ENCODE results near the gene C21orf58.
A peak's percentile ranks its signal among the peaks of the same experiment; 100 is the strongest.
"Not testable (repeated sequence)": the region's sequence is repeated elsewhere in the genome, so short reads cannot be mapped to it uniquely, and the experiment has no call there.

The C21orf58 gene

DNA sequence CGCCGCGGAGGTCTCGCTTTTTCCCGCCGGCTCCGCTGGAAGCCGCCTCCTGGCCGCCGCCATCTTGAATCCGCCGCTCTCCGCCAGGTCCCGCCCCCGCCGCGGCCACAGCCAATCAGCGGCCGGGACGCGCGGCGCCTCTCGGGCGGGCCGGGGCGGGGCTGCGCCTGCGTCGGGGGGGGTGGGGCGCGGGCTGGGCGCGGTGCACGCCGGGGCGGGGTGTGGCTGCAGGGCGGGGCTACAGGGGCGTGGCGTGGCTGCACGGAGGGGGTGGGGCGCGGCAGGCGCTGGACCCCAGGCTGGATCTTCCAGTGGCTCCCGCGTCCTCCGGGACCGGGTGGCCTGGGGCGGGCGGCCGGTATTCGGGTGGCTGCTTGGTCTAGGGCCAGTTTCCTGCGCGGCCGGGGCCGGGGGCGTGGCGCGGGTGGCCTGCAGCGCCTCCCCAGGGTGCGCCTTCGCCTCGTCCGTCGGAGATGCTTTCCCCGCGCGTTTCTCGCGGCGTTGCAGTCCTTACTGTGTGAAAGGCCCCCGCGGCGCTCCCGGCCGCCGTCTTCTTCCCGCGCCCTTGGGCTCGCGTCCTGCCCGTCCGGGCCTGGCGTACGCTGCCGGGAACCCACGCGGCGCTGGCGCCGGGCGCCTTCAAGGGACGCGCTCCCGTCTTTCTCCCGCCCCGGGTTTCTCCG, 861 bp upstream of the C21orf58 start:
- DNase-seq (ENCODE audit: low read depth in 2 of 2): peak; percentile 80 to 83

DNA sequence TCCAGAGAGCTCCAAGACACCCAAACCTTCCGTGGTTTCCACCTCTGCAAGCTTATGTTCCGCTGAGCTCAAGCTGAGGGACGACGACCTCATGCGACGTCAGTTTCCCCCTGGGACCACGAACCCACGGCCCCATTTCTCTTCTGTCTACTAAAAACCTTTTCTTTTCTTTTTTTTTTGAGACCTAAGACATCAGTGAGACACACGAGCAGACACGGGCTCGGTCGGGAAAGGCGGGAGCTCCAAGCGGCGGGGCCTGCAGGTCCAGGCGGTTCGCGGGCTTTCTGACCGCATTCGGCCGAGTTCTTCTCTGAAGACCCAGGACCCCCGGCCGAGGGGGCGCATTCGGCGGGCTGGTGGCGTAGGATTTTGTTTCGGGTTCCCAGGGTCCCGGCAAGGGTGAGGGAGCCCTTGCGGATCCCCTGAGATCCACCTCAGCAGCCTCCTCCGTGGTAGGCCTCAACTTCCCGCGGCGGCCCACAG, 402 bp downstream of the C21orf58 start:
- DNase-seq (ENCODE audit: low read depth in 2 of 2): no peak

DNA sequence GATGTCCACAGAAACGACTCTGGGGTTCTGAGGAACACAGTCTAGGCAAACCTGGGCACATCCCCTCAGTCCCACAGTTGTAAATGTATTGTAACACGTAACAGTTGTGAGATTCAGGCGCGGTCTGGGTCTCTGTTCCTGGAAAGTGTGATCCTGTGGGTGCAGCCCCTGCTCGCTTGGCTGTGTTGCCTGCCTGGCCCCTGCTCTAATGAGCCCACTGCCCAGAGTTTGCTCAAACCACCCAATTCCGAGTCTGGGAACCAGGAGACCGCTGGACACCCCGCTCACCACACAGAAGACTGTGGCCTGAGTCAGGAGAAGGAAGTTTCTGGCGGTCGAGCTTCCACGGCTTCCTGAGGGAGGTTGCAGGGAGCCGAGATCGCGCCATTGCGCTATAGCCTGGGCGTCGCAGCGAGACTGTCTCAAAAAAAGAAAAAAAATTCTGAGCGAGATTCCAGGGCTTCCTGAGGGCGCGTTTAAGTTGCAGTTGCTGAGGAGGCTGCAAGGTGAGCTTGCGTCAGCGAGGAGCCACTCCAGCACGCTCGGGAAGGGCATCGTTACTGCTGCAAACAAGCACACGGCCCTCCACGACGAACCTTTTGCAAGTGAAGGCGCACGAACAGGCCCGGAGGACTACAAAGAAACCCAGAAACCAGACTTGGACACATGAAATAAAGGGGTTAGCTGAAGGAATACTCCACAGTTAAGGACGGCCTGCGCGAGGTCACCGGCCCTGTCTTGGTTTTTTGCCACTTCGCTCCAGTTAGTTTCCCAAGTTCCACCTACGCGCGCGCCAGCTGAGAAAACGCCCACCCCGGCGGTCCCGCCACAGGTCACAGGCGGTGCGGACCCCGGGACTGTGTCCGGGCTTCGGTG, 1.1 kb downstream of the C21orf58 start:
- no peak for DNase-seq (ENCODE audit: low read depth in 2 of 2)

DNA sequence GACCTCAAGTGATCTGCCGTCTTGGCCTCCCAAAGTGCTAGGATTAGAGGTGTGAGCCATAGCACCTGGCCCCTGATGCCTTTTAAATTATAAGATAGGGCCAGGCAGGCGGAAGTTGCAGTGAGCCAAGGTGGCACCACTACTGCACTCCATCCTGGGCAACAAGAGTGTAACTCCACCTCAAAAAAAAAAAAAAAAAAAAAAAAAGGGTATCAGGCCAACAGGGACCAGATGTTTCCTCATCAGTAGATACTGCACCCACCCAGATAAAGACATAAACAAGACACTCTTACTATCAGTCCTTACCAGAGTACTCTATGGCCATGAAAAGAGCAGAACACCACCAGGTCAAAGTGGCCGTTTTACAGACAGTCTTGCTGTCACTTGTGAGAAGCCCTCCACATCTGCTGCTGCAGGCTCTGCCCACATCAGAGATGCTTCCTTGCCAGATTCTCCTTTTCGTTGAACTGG, 3.3 kb downstream of the C21orf58 start:
- DNase-seq (ENCODE audit: low read depth in 2 of 2): no peak

DNA sequence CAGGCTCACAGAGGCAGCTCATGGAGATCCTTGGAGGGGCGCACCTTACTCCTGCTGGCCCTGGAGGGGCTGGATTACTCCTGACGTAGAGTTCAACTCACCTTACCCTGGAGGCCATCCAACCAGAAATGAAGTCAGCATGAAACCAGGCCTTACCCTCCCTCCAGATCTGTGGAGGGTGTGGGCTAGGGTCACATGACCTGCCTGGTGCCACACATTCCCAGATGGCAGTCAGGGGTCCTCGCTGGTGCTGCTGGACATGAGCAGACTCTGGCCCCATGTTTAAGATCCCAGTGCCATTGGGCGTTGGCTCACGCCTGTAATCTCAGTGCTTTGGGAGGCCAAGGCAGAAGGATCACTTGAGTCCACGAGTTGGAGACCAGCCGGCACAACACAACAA, 4.5 kb downstream of the C21orf58 start:
- no peak for DNase-seq (ENCODE audit: low read depth in 2 of 2)

DNA sequence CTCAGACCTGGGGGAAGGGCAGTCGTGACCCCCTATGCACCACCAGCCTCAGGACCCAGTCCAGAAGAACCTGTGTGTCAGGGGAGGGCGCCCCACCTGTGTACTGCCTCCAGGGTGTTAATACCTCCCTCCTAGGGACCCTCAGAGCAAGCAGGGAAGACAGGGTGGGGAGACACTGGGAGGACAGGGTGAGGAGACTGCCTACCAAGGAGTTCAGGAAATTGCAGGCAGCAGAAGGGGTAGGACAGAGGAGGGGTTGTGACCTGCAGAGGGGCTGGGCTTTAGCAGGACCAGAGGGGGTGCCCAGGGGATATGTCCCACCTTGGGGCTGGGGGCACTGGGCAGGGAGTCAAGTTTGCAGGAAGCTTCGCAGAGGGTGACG, 5.2 kb downstream of the C21orf58 start:
- DNase-seq (ENCODE audit: low read depth in 2 of 2): no peak

DNA sequence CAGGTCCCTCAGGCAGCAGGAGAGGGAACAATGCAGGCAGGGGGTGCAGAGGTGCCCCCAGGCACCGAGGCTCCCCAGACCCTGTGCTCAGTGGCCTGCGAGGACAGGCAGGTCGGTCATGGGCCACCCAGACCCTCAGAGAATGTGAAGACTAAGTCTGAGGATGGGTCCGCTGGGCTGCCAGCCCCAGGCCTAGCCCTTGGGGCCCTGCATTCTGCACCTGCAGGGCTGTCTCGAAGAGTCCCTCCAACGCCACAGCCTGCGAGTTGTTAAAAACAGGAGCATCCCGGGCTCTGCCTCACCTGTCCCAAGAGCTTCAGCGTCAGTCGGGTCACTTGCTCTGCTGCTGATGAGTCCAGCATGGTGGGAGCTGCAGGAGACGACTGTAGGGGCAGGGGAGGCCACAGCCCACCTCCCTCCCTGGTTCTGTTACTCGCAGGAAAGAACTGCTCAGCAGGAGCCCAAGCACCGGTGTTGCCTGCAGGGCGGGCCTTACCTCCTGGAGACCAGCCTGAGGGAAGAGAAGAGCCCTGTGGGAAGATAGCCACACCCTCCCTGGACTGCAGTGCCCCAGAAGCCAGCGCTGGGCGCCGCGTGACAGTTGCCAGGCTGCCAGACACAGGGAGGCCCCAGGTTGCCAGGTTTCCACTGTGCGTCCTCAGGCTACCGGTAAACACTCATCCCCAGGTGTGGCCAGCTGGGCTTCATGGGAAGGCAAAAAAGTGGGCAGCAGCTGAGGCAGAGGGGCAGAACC, 5.8 kb downstream of the C21orf58 start:
- DNase-seq (ENCODE audit: low read depth in 2 of 2): no peak

DNA sequence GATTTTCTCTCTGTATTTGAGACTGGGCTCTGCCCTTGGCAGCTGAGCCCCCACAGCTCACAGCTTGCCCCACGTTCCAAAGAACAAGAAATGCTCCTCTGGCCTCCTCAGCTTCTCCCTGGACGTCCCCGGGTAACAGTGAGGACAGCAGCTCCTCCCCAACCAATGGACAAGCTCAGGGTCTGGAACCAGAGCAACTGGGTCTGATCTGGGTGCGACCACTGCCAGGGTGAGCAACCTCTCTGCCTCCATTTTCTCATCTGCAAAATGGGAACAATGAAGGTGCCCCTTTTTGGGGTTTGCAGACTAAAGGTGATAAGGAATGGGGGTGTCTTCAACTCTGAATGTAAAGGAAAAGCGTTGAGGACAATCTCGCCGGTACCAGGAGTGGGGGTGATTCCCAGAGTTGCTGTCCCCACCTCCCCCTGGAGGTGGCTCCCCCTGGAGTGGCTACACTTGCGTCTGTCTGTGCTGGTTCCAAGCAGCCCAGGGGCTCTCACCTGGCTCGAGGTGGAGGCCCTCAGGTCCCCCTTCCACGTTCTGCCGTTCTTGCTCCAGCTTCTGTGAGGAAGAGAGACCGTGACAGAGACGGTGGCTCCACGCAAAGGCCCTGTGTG, 6.9 kb downstream of the C21orf58 start:
- DNase-seq (ENCODE audit: low read depth in 2 of 2): no peak

DNA sequence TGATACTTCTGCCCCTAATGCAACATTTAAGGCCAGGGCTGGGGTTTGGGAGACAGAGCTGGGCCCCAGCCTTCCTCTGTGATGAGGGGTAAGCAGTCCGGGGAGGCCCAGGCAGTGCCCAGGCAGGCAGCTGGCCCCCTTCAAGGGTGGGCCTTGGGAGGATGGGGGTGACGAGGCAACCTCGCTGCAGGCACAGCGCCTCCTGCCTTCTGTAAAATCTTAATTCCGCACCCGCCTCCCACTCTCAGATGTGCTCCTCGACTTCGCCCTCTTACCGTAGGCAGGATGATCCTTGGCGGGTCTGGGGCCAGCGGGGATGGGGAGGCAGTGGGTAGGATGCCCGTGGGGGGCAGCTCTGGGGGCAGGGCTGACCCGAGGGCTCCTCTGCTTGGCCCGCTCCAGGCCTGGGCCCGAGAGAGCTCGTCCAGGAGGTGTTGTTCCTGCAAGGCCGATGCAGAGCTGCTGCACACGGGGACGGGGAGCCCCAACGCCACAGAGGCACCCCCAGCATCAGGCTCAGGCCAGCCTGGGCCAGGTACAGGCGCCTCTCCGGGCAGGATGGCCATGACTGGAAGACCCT, 9.1 kb downstream of the C21orf58 start:
- DNase-seq (ENCODE audit: low read depth in 2 of 2): no peak

DNA sequence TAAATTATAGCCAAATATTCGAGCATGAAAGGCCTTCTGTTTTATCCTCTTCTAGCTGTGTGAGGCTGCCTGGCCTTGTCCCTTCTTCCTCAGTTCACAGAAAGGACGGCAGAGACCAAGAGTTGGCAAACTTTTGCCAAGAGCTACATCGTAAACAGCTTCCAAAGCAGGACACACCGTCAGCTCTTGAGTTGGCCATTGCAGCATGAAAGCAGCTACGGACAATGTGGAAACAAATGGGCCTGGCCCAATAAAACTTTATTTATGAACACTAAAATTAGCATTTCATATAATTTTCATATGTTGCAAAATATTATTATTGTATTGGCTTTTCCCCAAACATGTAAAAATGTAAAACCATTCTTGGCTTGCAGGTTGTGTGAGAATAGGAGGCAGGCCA, 10.7 kb downstream of the C21orf58 start:
- DNase-seq (ENCODE audit: low read depth in 2 of 2): no peak

DNA sequence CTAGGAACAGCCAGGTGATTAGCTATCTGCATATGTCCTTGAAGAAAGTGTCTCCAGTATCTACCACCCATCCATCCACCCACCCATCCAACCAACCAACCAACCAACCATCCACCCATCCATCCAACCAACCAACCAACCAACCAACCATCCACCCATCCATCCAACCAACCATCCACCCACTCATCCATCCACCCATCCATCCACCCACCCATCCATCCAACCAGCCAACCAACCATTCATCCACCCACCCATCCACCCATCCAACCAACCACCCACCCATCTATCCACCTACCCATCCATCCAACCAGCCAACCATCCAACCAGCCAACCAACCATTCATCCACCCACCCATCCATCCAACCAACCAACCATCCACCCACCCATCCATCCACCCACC, 12.1 kb downstream of the C21orf58 start:
- DNase-seq (ENCODE audit: low read depth in 2 of 2): no peak

DNA sequence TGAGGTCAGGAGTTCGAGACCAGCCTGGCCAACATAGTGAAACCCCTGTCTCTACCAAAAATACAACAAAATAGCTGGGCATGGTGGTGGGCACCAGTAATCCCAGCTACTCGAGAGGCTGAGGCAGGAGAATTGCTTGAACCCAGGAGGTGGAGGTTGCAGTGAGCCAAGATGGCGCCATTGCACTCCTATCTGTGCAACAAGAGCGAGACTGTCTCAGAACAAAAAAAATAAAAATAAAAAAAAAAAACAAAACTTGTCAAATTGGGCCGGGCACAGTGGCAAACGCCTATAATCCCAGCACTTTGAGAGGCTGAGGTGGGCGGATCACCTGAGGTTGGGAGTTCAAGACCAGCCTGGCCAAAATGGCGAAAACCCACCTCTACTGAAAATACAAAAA, 13.4 kb downstream of the C21orf58 start:
- DNase-seq (ENCODE audit: low read depth in 2 of 2): not testable (repeated sequence)

DNA sequence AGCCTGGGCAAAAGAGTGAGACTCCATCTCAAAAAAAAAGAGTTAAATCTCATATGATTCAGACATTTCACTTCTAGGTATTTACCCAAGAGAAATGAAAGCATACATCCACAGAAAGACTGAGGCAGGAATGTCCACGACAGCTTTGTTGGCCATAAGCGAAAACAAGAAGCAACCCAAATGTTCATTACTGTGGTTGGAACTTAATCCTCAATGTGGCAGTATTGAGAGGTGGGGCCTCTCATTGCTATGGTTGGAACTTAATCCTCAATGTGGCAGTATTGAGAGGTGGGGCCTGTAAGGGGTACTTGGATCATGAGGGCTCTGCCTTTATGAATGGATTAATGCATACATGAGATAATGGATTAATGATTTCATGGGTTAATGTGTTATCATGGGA, 15.2 kb downstream of the C21orf58 start:
- DNase-seq (ENCODE audit: low read depth in 2 of 2): no peak

DNA sequence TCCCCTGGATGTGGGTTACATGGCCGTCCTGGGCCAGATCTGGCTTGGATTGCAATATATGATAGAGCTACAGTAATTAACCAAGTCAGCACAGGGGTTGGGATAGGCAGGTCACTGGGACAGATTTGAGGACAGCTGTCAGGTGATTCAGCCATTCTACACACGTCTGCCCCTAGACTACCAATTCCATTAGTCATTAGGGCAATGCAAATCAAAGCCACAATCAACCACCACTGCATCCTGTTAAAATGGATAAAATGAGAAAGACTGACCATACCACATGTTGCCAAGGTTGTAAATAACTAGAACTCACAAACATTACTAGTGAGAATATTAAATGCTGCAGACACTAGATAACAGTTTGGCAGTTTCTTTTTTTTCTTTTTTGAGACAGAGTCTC, 16.0 kb downstream of the C21orf58 start:
- DNase-seq (ENCODE audit: low read depth in 2 of 2): no peak

DNA sequence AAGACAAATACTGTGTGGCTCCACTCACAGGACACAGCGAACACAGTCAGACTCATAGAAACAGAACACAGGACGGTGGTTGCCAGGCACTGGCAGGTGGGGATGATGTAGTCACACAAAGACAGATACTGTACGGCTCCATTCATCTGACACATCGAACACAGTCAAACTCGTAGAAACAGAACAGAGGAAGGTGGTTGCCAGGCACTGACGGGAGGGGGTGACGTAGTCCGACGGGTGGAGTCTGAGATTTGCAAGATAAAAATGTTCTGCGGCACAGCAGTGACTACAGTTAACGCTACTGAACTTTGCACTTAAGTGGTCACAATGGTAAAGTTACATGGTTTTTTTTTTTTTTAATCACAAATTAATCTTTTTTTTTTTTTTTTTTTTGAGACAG, 18.7 kb downstream of the C21orf58 start:
- no peak for DNase-seq (ENCODE audit: low read depth in 2 of 2)

DNA sequence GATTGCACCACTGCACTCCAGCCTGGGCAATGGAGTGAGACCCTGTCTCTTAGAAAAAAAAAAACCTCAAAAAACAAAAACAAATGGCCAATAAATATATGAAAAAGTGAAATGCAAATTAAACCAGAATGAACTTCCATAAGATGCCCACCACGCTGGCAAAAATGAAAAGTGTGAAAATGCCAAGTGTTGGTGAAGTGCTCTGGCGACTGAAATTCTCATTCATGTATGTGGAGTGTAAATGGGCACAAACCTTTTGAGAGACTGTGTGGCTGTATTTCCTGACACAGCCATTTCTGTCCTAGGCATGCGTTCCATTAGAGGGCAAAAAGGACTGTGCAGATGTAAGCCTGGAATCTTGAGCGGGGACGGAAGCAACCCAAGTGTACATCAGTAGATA, 19.2 kb downstream of the C21orf58 start:
- no peak for DNase-seq (ENCODE audit: low read depth in 2 of 2)

DNA sequence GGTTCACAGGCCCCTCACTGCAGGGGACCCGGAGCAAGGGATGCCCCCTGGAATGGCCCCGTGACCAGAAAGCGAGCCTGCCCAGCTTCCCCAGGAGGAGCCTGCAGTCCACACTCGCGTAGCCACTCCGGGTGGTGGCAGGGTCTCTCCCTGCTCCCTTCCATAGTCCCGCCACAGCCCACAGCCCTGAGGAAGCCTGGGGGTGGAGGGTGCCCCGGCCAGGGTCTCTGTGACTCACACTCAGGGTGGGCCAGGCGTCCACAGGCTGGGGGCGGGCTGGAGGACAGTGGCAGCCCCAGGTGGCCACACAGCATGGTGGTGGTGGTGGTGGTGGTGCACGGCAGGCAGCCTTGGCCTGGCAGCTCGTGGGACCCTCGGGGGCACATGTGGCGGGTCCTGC, 21.9 kb downstream of the C21orf58 start:
- no peak for DNase-seq (ENCODE audit: low read depth in 2 of 2)

DNA sequence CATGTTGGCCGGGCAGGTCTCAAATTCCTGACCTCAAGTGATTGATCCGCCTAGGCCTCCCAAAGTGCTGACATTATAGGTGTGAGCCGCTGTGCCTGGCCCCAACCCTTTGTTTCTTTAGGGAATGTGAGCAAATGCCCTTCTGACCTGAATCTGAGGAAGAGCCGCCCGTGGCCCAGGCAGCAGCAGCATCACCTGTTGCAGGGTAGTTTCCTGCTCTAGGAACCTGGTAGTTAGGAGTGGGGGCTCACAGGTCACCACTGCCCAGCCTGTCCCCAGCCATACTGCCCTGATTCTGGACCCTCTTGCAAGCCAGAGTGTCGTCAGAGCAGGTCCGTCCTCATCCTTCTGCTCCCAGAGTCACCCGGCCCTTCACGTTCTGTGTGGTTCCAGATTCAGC, 24.5 kb downstream of the C21orf58 start:
- no peak for DNase-seq (ENCODE audit: low read depth in 2 of 2)

DNA sequence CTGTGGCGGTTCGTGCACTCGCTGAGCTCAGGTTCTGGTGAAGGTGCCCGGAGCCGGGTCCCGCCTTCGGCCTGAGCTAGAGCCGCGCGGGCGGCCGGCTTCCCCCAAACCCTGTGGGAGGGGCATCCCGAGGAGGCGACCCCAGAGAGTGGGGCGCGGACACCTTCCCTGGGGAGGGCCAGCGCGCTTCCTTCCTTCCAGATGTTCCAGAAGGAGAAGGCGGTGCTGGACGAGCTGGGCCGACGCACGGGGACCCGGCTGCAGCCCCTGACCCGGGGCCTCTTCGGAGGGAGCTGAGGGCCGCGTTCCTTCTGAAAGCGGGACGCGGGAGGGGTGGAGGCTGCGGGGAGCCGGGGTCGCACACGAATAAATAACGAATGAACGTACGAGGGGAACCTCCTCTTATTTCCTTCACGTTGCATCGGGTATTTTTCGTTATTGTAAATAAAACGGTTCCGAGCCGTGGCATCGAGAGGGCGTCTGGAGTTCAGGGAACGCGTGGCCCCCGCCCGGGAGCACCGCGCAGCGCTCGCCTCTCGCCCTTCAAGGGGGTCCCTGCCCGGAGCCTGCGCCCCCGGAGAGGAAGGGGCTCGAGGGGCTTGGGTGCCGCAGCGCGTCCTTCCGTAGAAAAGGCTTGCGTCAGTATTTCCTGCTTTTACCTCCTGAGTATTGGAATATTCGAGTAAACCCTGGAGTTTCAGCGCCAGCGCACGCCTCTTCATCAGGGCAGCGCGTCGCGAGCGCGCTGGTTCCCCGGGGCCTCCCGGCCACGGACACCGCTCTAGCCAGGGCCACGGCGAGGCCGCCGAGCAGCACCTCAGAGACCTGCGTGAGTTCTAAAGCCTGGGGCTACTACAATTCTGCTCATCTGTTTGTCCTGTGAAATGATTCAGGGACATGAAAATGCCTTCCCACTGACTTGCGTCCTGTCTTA, 26.1 kb downstream of the C21orf58 start:
- DNase-seq (ENCODE audit: low read depth in 2 of 2): no peak

DNA sequence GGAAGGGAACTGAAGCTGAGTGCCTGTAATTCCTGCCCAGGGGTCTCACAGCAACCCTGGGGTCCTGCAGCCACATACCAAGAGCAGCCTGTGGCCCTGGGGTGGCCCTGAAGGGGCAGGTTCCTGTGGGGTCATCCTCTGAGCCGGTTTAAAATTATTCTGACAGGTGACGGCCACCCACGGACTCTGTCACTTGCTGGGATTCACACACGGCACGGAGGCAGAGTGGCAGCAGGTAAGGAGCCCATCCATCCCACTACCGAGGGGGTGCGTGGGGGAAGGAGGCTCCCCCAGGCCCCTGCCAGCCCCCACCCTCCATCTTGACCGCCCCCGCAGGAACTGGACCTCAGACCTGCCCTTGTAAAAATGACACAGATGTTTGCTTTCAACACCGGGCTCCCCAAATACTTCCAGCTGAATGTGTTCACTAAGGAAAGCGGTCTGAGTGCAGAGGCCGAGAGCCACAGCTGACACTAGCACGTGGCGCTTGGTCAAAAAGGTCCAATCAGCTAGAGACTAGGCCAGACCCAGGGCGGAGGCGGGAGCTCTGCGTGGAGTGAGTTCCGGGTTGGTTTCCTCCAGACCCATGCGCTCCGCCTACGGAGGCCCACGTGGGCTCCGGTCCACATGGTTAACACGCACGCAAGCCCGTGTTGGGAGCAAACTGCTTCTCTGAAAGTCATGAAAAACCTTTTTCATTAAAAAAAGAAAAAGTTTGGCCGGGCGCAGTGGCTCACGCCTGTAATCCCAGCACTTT, 27.5 kb downstream of the C21orf58 start:
- DNase-seq (ENCODE audit: low read depth in 2 of 2): peak; percentile 41 to 48
